ENCODE measurements around the gene CRHR2. TPM values are rescaled to one million over a fixed set of nuclear protein-coding genes. Genes with fewer than 3 reads are reported as not detected.
"Not testable (repeated sequence)": the region's sequence is repeated elsewhere in the genome, so short reads cannot be mapped to it uniquely, and the experiment has no call there.

CRHR2 gene
- total and polyA plus RNA-seq, 8 donors = 0.06 to 0.79 (median 0.50) TPM

GRCh38 chr7:30645661-30646060, 36.6 kb downstream of the CRHR2 start:
- 91 to 93% methylated on average over 3 of the region's 3 CpGs for WGBS, 2 donors
- Histone ChIP-seq H3K4me1 (no peaks in the 10 kb centered on the region), H3K27me3 (no peaks in the 10 kb centered on the region), H3K4me3 (no peak overlapping the region), H3K36me3 (no peaks in the 10 kb centered on the region), H3K9me3 (no peaks in the 10 kb centered on the region), H3K27ac (no peak overlapping the region)
- DNase-seq (no peak), ATAC-seq (no peak), FAIRE-seq (no peak)
- TF ChIP-seq, protein P1, sequence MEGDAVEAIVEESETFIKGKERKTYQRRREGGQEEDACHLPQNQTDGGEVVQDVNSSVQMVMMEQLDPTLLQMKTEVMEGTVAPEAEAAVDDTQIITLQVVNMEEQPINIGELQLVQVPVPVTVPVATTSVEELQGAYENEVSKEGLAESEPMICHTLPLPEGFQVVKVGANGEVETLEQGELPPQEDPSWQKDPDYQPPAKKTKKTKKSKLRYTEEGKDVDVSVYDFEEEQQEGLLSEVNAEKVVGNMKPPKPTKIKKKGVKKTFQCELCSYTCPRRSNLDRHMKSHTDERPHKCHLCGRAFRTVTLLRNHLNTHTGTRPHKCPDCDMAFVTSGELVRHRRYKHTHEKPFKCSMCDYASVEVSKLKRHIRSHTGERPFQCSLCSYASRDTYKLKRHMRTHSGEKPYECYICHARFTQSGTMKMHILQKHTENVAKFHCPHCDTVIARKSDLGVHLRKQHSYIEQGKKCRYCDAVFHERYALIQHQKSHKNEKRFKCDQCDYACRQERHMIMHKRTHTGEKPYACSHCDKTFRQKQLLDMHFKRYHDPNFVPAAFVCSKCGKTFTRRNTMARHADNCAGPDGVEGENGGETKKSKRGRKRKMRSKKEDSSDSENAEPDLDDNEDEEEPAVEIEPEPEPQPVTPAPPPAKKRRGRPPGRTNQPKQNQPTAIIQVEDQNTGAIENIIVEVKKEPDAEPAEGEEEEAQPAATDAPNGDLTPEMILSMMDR (IDR thresholded peaks at IDR 0.05) = no peak
- intact Hi-C loops (cut with DNase I) = no loop called here

DNA sequence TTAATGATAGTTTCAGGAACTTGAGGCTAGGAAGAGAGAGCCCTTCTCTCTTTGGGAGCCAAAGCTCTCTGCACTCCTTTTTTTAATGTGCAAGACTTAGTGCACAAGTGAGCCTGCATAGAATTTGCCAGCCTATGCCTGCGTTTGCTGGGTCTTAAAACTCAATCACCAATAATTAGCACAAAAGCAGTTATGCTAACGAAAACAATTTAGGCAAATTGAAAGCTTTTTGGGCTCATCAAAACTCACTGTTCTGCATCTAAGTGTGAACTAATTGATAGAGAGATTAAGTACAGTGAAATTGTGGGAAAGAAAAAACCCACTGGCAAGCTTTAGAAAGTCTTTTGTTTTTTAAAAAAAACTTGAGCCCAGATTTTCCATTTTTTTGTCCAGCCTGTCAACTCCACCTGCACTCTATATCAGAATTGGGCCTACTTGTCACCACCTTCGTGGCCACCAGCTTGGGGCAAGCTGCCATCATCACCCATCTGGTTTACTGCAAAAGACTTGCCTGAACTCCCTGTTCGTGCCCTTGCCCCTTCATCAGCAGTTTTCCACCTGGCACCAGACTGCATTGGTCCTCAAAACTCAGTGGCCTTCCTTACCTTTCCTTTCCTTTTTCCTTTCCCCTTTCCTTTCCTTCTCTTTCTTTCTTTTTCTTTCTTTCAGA, 37.8 kb downstream of the CRHR2 start:
- no peaks in the 10 kb centered on the region for H3K36me3 ChIP-seq
- DNase-seq (no peak), FAIRE-seq (no peak), ATAC-seq (no peak)
- intact Hi-C loops (cut with DNase I) = no loop called here
- H3K4me3 ChIP-seq = no peak overlapping the region
- TF ChIP-seq, protein P1 (IDR thresholded peaks at IDR 0.05) = no peak
- H3K9me3 ChIP-seq = no peaks in the 10 kb centered on the region
- no peaks in the 10 kb centered on the region for H3K4me1 ChIP-seq
- WGBS, 2 donors = 61 to 66% methylated on average over 4 of the region's 4 CpGs
- H3K27me3 ChIP-seq = no peaks in the 10 kb centered on the region
- H3K27ac ChIP-seq = no peak overlapping the region

- TF ChIP-seq, protein P1 (IDR thresholded peaks at IDR 0.05) = no peak
- intact Hi-C loops (cut with DNase I) = no loop called here
- no peak overlapping the region for H3K27ac ChIP-seq
- H3K36me3 ChIP-seq = no peaks in the 10 kb centered on the region
- DNase-seq (no peak), FAIRE-seq (no peak), ATAC-seq (no peak)
- H3K9me3 ChIP-seq = no peaks in the 10 kb centered on the region
- no peaks in the 10 kb centered on the region for H3K4me1 ChIP-seq
- H3K27me3 ChIP-seq = no peaks in the 10 kb centered on the region
- WGBS, 2 donors = 70 to 75% methylated on average over 4 of the region's 4 CpGs
- H3K4me3 ChIP-seq = no peak overlapping the region
Measured at GRCh38 chr7:30642789-30643188, 39.5 kb downstream of the CRHR2 start.

- FAIRE-seq; H3K4me3 ChIP-seq; ATAC-seq; intact Hi-C loops (cut with DNase I); H3K36me3 ChIP-seq; H3K4me1 ChIP-seq; H3K9me3 ChIP-seq; DNase-seq; H3K27me3 ChIP-seq; H3K27ac ChIP-seq: not testable (repeated sequence)
- 77 to 78% methylated on average over 9 to 15 of the region's 29 CpGs for WGBS, 2 donors
Measured at GRCh38 chr7:30642322-30642721, 39.9 kb downstream of the CRHR2 start.

- peak in 1 of 4 donors; percentile 36 for ATAC-seq
Measured at GRCh38 chr7:30635798-30636197, 46.5 kb downstream of the CRHR2 start.

More at GRCh38 chr7:30635798-30636197, 46.5 kb downstream of the CRHR2 start:
- peaks cover 22 to 35% (median 27%) of the 10 kb centered on the region in 3 donors for H3K4me1 ChIP-seq
- H3K9me3 ChIP-seq = no peaks in the 10 kb centered on the region
- H3K27me3 ChIP-seq = no peaks in the 10 kb centered on the region
- no peak overlapping the region for H3K4me3 ChIP-seq
- DNase-seq (no peak), FAIRE-seq (no peak)
- intact Hi-C loops (cut with DNase I) = no loop called here
- H3K27ac ChIP-seq = peak overlapping the region in 3 of 4 donors; percentile 44 to 82 (median 65)
- TF ChIP-seq, protein P1 (IDR thresholded peaks at IDR 0.05) = no peak
- peaks cover 0 to 6% (median 0%) of the 10 kb centered on the region in 3 donors for H3K36me3 ChIP-seq
- 81 to 82% methylated on average over 6 of the region's 6 CpGs for WGBS, 2 donors
